BLaER1 treated with 17β-estradiol and CSF1 and Interleukin-3, amounts not matched to agents 10 nM and 100 nM (cell line): ENCODE measurements around the gene GSTA2.
"Not testable (repeated sequence)": the region's sequence is repeated elsewhere in the genome, so short reads cannot be mapped to it uniquely, and the experiment has no call there.

Experiments used
- H3K27ac ChIP-seq, 11 experiments: shearing (Covaris generic); formaldehyde crosslinking; 2 replicates each; pipeline ENCODE4 v1.8.1; 2022
- H3K27me3 ChIP-seq, 11 experiments: shearing (Covaris generic); formaldehyde crosslinking; 2 replicates each; pipeline ENCODE4 v1.8.1; 2022
- H3K36me3 ChIP-seq, 11 experiments: shearing (Covaris generic); formaldehyde crosslinking; 2 replicates each; pipeline ENCODE4 v1.8.1; 2022
- H3K4me1 ChIP-seq, 10 experiments: shearing (Covaris generic); formaldehyde crosslinking; 2 replicates each; pipeline ENCODE4 v1.8.1; 2022
- H3K4me2 ChIP-seq, 11 experiments: shearing (Covaris generic); formaldehyde crosslinking; 2 replicates each; pipeline ENCODE4 v1.8.1; 2022
- H3K4me3 ChIP-seq, 10 experiments: shearing (Covaris generic); formaldehyde crosslinking; 2 replicates each; pipeline ENCODE4 v1.8.1; 2022
- H3K9ac ChIP-seq, 11 experiments: shearing (Covaris generic); formaldehyde crosslinking; 2 replicates each; pipeline ENCODE4 v1.8.1; 2022
- H3K9me3 ChIP-seq, 11 experiments: shearing (Covaris generic); formaldehyde crosslinking; replicated peaks in 1 of 11; 2 replicates each; pipeline ENCODE4 v1.8.1; 2022
- H4K20me1 ChIP-seq, 11 experiments: shearing (Covaris generic); formaldehyde crosslinking; 2 replicates each; pipeline ENCODE4 v1.8.1; 2022
- Cebpa-rat ChIP-seq, 11 experiments: shearing (Covaris generic); IDR thresholded peaks; 2 replicates each; pipeline ENCODE4 v1.8.1; 2022

Gene GSTA2

GRCh38 chr6:52788478-52788877 is 25.2 kb upstream of the GSTA2 start:
- H3K4me2 ChIP-seq, result no peak overlapping the region
- no peak overlapping the region for H3K27ac ChIP-seq
- no peaks in the 10 kb centered on the region for H3K4me1 ChIP-seq
- no peak for TF ChIP-seq Cebpa-rat (IDR thresholded peaks at IDR 0.05)
- H4K20me1 ChIP-seq, result no peaks in the 10 kb centered on the region
- peaks cover 6 to 35% (median 26%) of the 10 kb centered on the region in 11 experiments; a peak in 20 of 22 replicates for H3K9me3 ChIP-seq
- H3K9ac ChIP-seq, result no peak overlapping the region
- H3K4me3 ChIP-seq, result no peak overlapping the region
- no peaks in the 10 kb centered on the region for H3K36me3 ChIP-seq
- H3K27me3 ChIP-seq, result no peaks in the 10 kb centered on the region

- no peak overlapping the region for H3K4me2 ChIP-seq
- no peaks in the 10 kb centered on the region for H3K4me1 ChIP-seq
- H3K9ac ChIP-seq, result no peak overlapping the region
- peaks cover 6 to 33% (median 25%) of the 10 kb centered on the region in 11 experiments; a peak in 20 of 22 replicates for H3K9me3 ChIP-seq
- no peak overlapping the region for H3K27ac ChIP-seq
- H3K36me3 ChIP-seq, result no peaks in the 10 kb centered on the region
- H3K27me3 ChIP-seq, result no peaks in the 10 kb centered on the region
- no peak overlapping the region for H3K4me3 ChIP-seq
- no peak for TF ChIP-seq Cebpa-rat (IDR thresholded peaks at IDR 0.05)
- no peaks in the 10 kb centered on the region for H4K20me1 ChIP-seq
These were observed 24.6 kb upstream of the GSTA2 start for GRCh38 chr6:52787917-52788316.

GRCh38 chr6:52786249-52786956 is 23.1 kb upstream of the GSTA2 start:
- Histone ChIP-seq H4K20me1 (no peaks in the 10 kb centered on the region), H3K36me3 (no peaks in the 10 kb centered on the region), H3K27ac (no peak overlapping the region), H3K4me3 (no peak overlapping the region), H3K27me3 (no peaks in the 10 kb centered on the region), H3K9ac (no peak overlapping the region), H3K4me1 (no peaks in the 10 kb centered on the region), H3K9me3 (peaks cover 6 to 20% (median 12%) of the 10 kb centered on the region in 11 experiments; a peak in 18 of 22 replicates), H3K4me2 (no peak overlapping the region)
- no peak for TF ChIP-seq Cebpa-rat (IDR thresholded peaks at IDR 0.05)

GRCh38 chr6:52782696-52783274 is 19.5 kb upstream of the GSTA2 start:
- H3K9ac ChIP-seq, H3K4me2 ChIP-seq, H3K27ac ChIP-seq, H3K4me3 ChIP-seq, H3K27me3 ChIP-seq, H3K36me3 ChIP-seq, H4K20me1 ChIP-seq, H3K4me1 ChIP-seq: not testable (repeated sequence)
- peaks cover 6 to 20% (median 12%) of the 10 kb centered on the region in 11 experiments; a peak in 18 of 22 replicates for H3K9me3 ChIP-seq

- not testable (repeated sequence) for H3K4me2 ChIP-seq, H3K36me3 ChIP-seq, H4K20me1 ChIP-seq, H3K27me3 ChIP-seq, H3K9ac ChIP-seq, H3K4me1 ChIP-seq, H3K4me3 ChIP-seq, H3K27ac ChIP-seq
- H3K9me3 ChIP-seq, result peaks cover 6 to 17% (median 11%) of the 10 kb centered on the region in 11 experiments; a peak in 18 of 22 replicates
These were observed 18.9 kb upstream of the GSTA2 start for GRCh38 chr6:52782209-52782608.

- H4K20me1 ChIP-seq, result no peaks in the 10 kb centered on the region
- H3K36me3 ChIP-seq, result no peaks in the 10 kb centered on the region
- H3K4me3 ChIP-seq, result no peak overlapping the region
- H3K9me3 ChIP-seq, result peaks cover 0 to 11% (median 0%) of the 10 kb centered on the region in 11 experiments; a peak in 2 of 22 replicates
- H3K27ac ChIP-seq, result no peak overlapping the region
- TF ChIP-seq Cebpa-rat (IDR thresholded peaks at IDR 0.05), result no peak
- H3K27me3 ChIP-seq, result no peaks in the 10 kb centered on the region
- H3K9ac ChIP-seq, result no peak overlapping the region
- no peaks in the 10 kb centered on the region for H3K4me1 ChIP-seq
- no peak overlapping the region for H3K4me2 ChIP-seq
These were observed 16.0 kb upstream of the GSTA2 start for GRCh38 chr6:52779237-52779636.

GRCh38 chr6:52776711-52777351 is 13.6 kb upstream of the GSTA2 start:
- not testable (repeated sequence) for H3K9ac ChIP-seq, H4K20me1 ChIP-seq, H3K27ac ChIP-seq, H3K4me2 ChIP-seq, H3K27me3 ChIP-seq, H3K36me3 ChIP-seq, H3K4me3 ChIP-seq, H3K4me1 ChIP-seq
- peaks cover 0 to 11% (median 0%) of the 10 kb centered on the region in 11 experiments; a peak in 2 of 22 replicates for H3K9me3 ChIP-seq

GRCh38 chr6:52769399-52769798 is 6.1 kb upstream of the GSTA2 start:
- H3K4me1 ChIP-seq, H3K4me2 ChIP-seq, H3K4me3 ChIP-seq, H3K27me3 ChIP-seq, H3K9me3 ChIP-seq, H3K36me3 ChIP-seq, H3K9ac ChIP-seq, H3K27ac ChIP-seq, H4K20me1 ChIP-seq: not testable (repeated sequence)

- H3K27me3 ChIP-seq, H3K4me2 ChIP-seq, H3K27ac ChIP-seq, H3K4me3 ChIP-seq, H3K4me1 ChIP-seq, H3K9me3 ChIP-seq, H4K20me1 ChIP-seq, H3K36me3 ChIP-seq, H3K9ac ChIP-seq: not testable (repeated sequence)
These were observed 4.4 kb upstream of the GSTA2 start for GRCh38 chr6:52767658-52768057.

GRCh38 chr6:52761673-52762491 is 1.4 kb downstream of the GSTA2 start:
- H3K36me3 ChIP-seq, H3K9me3 ChIP-seq, H3K9ac ChIP-seq, H3K4me1 ChIP-seq, H3K27me3 ChIP-seq, H3K4me2 ChIP-seq, H3K4me3 ChIP-seq, H3K27ac ChIP-seq, H4K20me1 ChIP-seq: not testable (repeated sequence)
